Astrocyte (in vitro differentiated cells and primary cell): ENCODE measurements around the gene TUBA1A. TPM values are rescaled to one million over a fixed set of nuclear protein-coding genes. Genes with fewer than 3 reads are reported as not detected.
A peak's percentile ranks its signal among the peaks of the same experiment; 100 is the strongest.
"Not testable (repeated sequence)": the region's sequence is repeated elsewhere in the genome, so short reads cannot be mapped to it uniquely, and the experiment has no call there.

Experiments used
- DNase-seq: peaks from one replicate; pipeline ENCODE4 v3.0.0-alpha.2; 2010; ENCODE audit warnings: low read depth
- FAIRE-seq: peaks from 2 replicates; lab custom pipeline; 2011; peaks lifted over from hg19 to GRCh38; lab: Jason Lieb, UNC
- H2AFZ ChIP-seq: 2 replicates; pipeline ENCODE4 v1.6.0; 2012; ENCODE audit warnings: low read depth, low read length, inconsistent platforms
- H3K27ac ChIP-seq: 2 replicates; pipeline ENCODE4 v1.5.1; 2011; ENCODE audit warnings: low read depth, low read length, inconsistent platforms
- H3K27me3 ChIP-seq: 2 replicates; pipeline ENCODE4 v1.6.0; 2011; ENCODE audit warnings: low read length, inconsistent platforms; ENCODE audit not compliant: insufficient read depth
- H3K36me3 ChIP-seq: 2 replicates; pipeline ENCODE4 v1.5.1; 2011; ENCODE audit warnings: low read length, inconsistent platforms; ENCODE audit not compliant: insufficient read depth
- H3K4me1 ChIP-seq: 2 replicates; pipeline ENCODE4 v1.5.1; 2011; ENCODE audit warnings: low read length, inconsistent platforms; ENCODE audit not compliant: insufficient read depth
- H3K4me2 ChIP-seq: 2 replicates; pipeline ENCODE4 v1.6.0; 2012; ENCODE audit warnings: low read length, inconsistent platforms
- H3K4me3 ChIP-seq: 2 replicates; pipeline ENCODE4 v1.5.1; 2011; ENCODE audit warnings: low read depth, mild to moderate bottlenecking, low read length, inconsistent platforms; ENCODE audit not compliant: insufficient read depth
- H3K79me2 ChIP-seq: 2 replicates; pipeline ENCODE4 v1.6.0; 2012; ENCODE audit warnings: mild to moderate bottlenecking, low read length, inconsistent platforms; ENCODE audit not compliant: insufficient read depth
- H3K9ac ChIP-seq: 2 replicates; pipeline ENCODE4 v1.6.0; 2012; ENCODE audit warnings: mild to moderate bottlenecking, low read length, inconsistent platforms
- H3K9me3 ChIP-seq: 2 replicates; pipeline ENCODE4 v1.5.1; 2012; ENCODE audit warnings: low read depth, mild to moderate bottlenecking, low read length, inconsistent platforms; ENCODE audit not compliant: insufficient read depth
- H4K20me1 ChIP-seq: 2 replicates; pipeline ENCODE4 v1.6.0; 2012; ENCODE audit warnings: low read length, inconsistent platforms; ENCODE audit not compliant: insufficient read depth
- H3K27ac Mint-ChIP-seq: one replicate; pipeline ENCODE4 v1.8.0; 2021; ENCODE audit warnings: mild to moderate bottlenecking, mixed read lengths; ENCODE audit not compliant: unreplicated experiment
- H3K27me3 Mint-ChIP-seq: one replicate; pipeline ENCODE4 v1.8.0; 2021; ENCODE audit warnings: low read depth, mixed read lengths; ENCODE audit not compliant: unreplicated experiment
- H3K36me3 Mint-ChIP-seq: one replicate; pipeline ENCODE4 v1.8.0; 2021; ENCODE audit warnings: low read depth, mixed read lengths; ENCODE audit not compliant: unreplicated experiment
- H3K4me1 Mint-ChIP-seq: one replicate; pipeline ENCODE4 v1.8.0; 2021; ENCODE audit warnings: low read depth, mixed read lengths; ENCODE audit not compliant: unreplicated experiment
- H3K4me3 Mint-ChIP-seq: one replicate; pipeline ENCODE4 v1.8.0; 2021; ENCODE audit warnings: mild to moderate bottlenecking, moderate library complexity, mixed read lengths; ENCODE audit not compliant: unreplicated experiment
- H3K9me3 Mint-ChIP-seq: one replicate; pipeline ENCODE4 v1.8.0; 2021; ENCODE audit warnings: mild to moderate bottlenecking, mixed read lengths; ENCODE audit not compliant: unreplicated experiment
- CTCF ChIP-seq: IDR thresholded peaks from 2 replicates; pipeline ENCODE4 v1.5.1; 2011; ENCODE audit warnings: low read depth, mild to moderate bottlenecking, inconsistent platforms, low read length, moderate library complexity; ENCODE audit not compliant: insufficient read depth
- EZH2 ChIP-seq: IDR thresholded peaks from 2 replicates; pipeline ENCODE4 v1.6.1; 2012; ENCODE audit warnings: mild to moderate bottlenecking, low read length, inconsistent platforms; ENCODE audit not compliant: insufficient read depth
- total RNA-seq: library from RNA; stranded (reverse); gene quantifications from 2 replicates; pipeline ENCODE4 v1.2.1, GENCODE V29; 2021

Gene TUBA1A
- total RNA-seq, 1 donor from 2014 or later, result 932 TPM

GRCh38 chr12:49191498-49191897 lies 2.6 kb upstream of the TUBA1A start:
- H3K27ac Mint-ChIP-seq, H3K27me3 ChIP-seq, H3K27me3 Mint-ChIP-seq, H3K4me1 Mint-ChIP-seq, H3K27ac ChIP-seq, H3K4me3 ChIP-seq, H3K36me3 ChIP-seq, DNase-seq, FAIRE-seq, H3K36me3 Mint-ChIP-seq, H3K9me3 Mint-ChIP-seq, H3K9ac ChIP-seq, H3K4me2 ChIP-seq, H3K9me3 ChIP-seq, H3K4me3 Mint-ChIP-seq, H2AFZ ChIP-seq: not testable (repeated sequence)
- Histone ChIP-seq H4K20me1 (peaks cover 21% of the 10 kb centered on the region), H3K79me2 (peaks cover 34% of the 10 kb centered on the region), H3K4me1 (peaks cover 12% of the 10 kb centered on the region)

- Mint-ChIP-seq H3K9me3 (peaks cover 2% of the 10 kb centered on the region), H3K27me3 (peaks cover 3% of the 10 kb centered on the region), H3K36me3 (peaks cover 5% of the 10 kb centered on the region), H3K4me3 (no peak overlapping the region), H3K4me1 (peaks cover 9% of the 10 kb centered on the region), H3K27ac (no peak overlapping the region)
- no peaks in the 10 kb centered on the region for H3K27me3 ChIP-seq
- peaks cover 27% of the 10 kb centered on the region for H4K20me1 ChIP-seq
- H3K9ac ChIP-seq, result no peak overlapping the region
- FAIRE-seq, result no peak
- H3K27ac ChIP-seq, result no peak overlapping the region
- TF ChIP-seq EZH2 (no peak), CTCF (no peak)
- H3K4me3 ChIP-seq, result no peak overlapping the region
- H3K9me3 ChIP-seq, result no peaks in the 10 kb centered on the region
- H3K79me2 ChIP-seq, result peaks cover 39% of the 10 kb centered on the region
- H3K36me3 ChIP-seq, result peaks cover 5% of the 10 kb centered on the region
- no peak overlapping the region for H3K4me2 ChIP-seq
- DNase-seq, result no peak
- no peak overlapping the region for H2AFZ ChIP-seq
- H3K4me1 ChIP-seq, result peaks cover 12% of the 10 kb centered on the region
Measured at GRCh38 chr12:49190974-49191373, 2.1 kb upstream of the TUBA1A start.

GRCh38 chr12:49189731-49190716 lies 1.1 kb upstream of the TUBA1A start:
- Histone ChIP-seq H3K9me3 (no peaks in the 10 kb centered on the region), H4K20me1 (peaks cover 36% of the 10 kb centered on the region), H3K36me3 (peaks cover 10% of the 10 kb centered on the region), H3K79me2 (peaks cover 42% of the 10 kb centered on the region), H3K4me3 (peak overlapping the region; percentile 96), H3K4me2 (peak overlapping the region; percentile 76), H3K4me1 (peaks cover 14% of the 10 kb centered on the region), H2AFZ (peak overlapping the region; percentile 50), H3K27ac (peak overlapping the region; percentile 93), H3K9ac (peak overlapping the region; percentile 99), H3K27me3 (no peaks in the 10 kb centered on the region)
- Mint-ChIP-seq H3K27me3 (peaks cover 3% of the 10 kb centered on the region), H3K4me1 (peaks cover 15% of the 10 kb centered on the region), H3K36me3 (peaks cover 10% of the 10 kb centered on the region), H3K4me3 (peak overlapping the region; percentile 98), H3K9me3 (peaks cover 2% of the 10 kb centered on the region), H3K27ac (peak overlapping the region; percentile 77)
- DNase-seq (no peak), FAIRE-seq (no peak)
- TF ChIP-seq CTCF (no peak), EZH2 (no peak)
